Heart left ventricle (tissue), 16 donors: ENCODE results near the gene HSDL1. TPM values are rescaled to one million over a fixed set of nuclear protein-coding genes. Genes with fewer than 3 reads are reported as not detected.
A peak's percentile ranks its signal among the peaks of the same experiment; 100 is the strongest.

Source experiments
- ATAC-seq, 4 donors: fragments of 200-7000 bp; cut with Tn5 transposase; one replicate each; pipeline ENCODE4 v1.9.1; 2020 to 2022; ENCODE audit warnings: moderate library complexity in 4 of 4, mild to moderate bottlenecking in 3 of 4, moderate number of reproducible peaks in 1 of 4
- DNase-seq, 5 donors: peaks; one replicate each; pipeline ENCODE4 v3.0.0-alpha.2; 2020
- H3K27ac ChIP-seq, 12 donors: fragments of 200-600 bp; sonication (generic) in 4 of 12; one replicate each; pipeline versions ENCODE4 v1.5.0 to v1.8.0; 2016 to 2022; ENCODE audit warnings: mild to moderate bottlenecking in 2 of 12
- H3K27me3 ChIP-seq, 9 donors: fragments of 200-600 bp; sonication (generic) in 2 of 9; one replicate each; pipeline versions ENCODE4 v1.5.1 to v1.8.0; 2016 to 2022; ENCODE audit warnings: mild to moderate bottlenecking in 3 of 9
- H3K36me3 ChIP-seq, 9 donors: fragments of 200-600 bp; sonication (generic) in 2 of 9; one replicate each; pipeline versions ENCODE4 v1.5.0 to v1.8.0; 2018 to 2022; ENCODE audit warnings: mild to moderate bottlenecking in 2 of 9
- H3K4me1 ChIP-seq, 12 donors: fragments of 200-600 bp; sonication (generic) in 4 of 12; one replicate each; pipeline versions ENCODE4 v1.5.0 to v1.8.0; 2016 to 2022; ENCODE audit warnings: mild to moderate bottlenecking in 3 of 12
- H3K4me3 ChIP-seq, 12 donors: fragments of 200-600 bp; sonication (generic) in 4 of 12; one replicate each; pipeline versions ENCODE4 v1.5.0 to v1.8.0; 2017 to 2022; ENCODE audit warnings: mild to moderate bottlenecking in 9 of 12, moderate library complexity in 4 of 12
- H3K9me3 ChIP-seq, 12 donors: fragments of 200-600 bp; sonication (generic) in 4 of 12; one replicate each; pipeline versions ENCODE4 v1.5.0 to v1.8.0; 2016 to 2022; ENCODE audit warnings: mild to moderate bottlenecking in 1 of 12
- POLR2A ChIP-seq, 2 donors: fragments of 450-650 bp; IDR thresholded peaks; one replicate each; pipeline ENCODE4 v1.6.1; 2017; ENCODE audit warnings: antibody characterized with exemption in 2 of 2, mild to moderate bottlenecking in 2 of 2, moderate library complexity in 2 of 2
- WGBS, 4 donors: extraction: QIAGEN DNeasy Blood & Tissue Kit in 2 of 4; methylation state at CpG; one replicate each; pipeline versions ENCODE4 v1.1.5 to v1.1.7; 2013 to 2018; 5-methylcytosine and 5-hydroxymethylcytosine counted together
- intact Hi-C, 10 donors: fragments of 100-400 bp; cut with DNase I; formaldehyde crosslinking; loops; one replicate each; pipeline versions ENCODE4 v1.11.1 to v1.14.2; 2022
- polyA plus RNA-seq, 2 donors: library from polyadenylated mRNA; stranded (reverse); fragments of 200-250 nt; gene quantifications; one replicate each; pipeline ENCODE4 v1.2.3, GENCODE V29; 2013
- total RNA-seq, 9 donors: library from RNA; depleted of rRNA in 2 of 9; stranded (reverse); fragments of >200 nt in 2 of 9; fragmentation: NEBNext Ultra II Directional in 3 of 9; extraction: Animal tissue kit (Norgen Biotek cat#: 25700) in 3 of 9; gene quantifications; one replicate each; pipeline versions ENCODE4 v1.1.0 to v1.2.4, GENCODE V29; 2016 to 2023
- TF ChIP-seq, protein P1 (sequence below), 12 donors: fragments of 200-600 bp; sonication (generic) in 4 of 12; IDR thresholded peaks; one replicate each; pipeline versions ENCODE4 v1.5.0 to v1.8.0; 2018 to 2022; ENCODE audit warnings: antibody characterized with exemption in 12 of 12, mild to moderate bottlenecking in 5 of 12
- donor health status: ischemic (EF 13 %, LVEDD 7.1; RV severe dilation, severe dysfunction).
- donor health status: healthy with polysubstance abuse.
- donor health status: DM: no; HTN: yes; CAD: no.
- donor health status: DM: no; HTN: no; CAD: no.
- donor health status: ischemic (EF 25% LVEDD 6.9; RV normal size, moderate dysfunction).
- donor health status: ischemic (EF 25% LVEDD 5.7; RV mildly dilated, moderate dysfunction).
- donor health status: healthy.
- donor health status: DM: yes; HTN: yes; CAD: no.
- donor health status: ischemic (EF 35%, LVEDD 5.7; RV mildly dilated, moderate dysfunction).
- donor health status: nonischemic (EF 11% LVEDD 7.7; RV severe dilation, severe dysfunction).
- donor health status: DM: yes; HTN: yes; CAD: no.
- donor health status: PGD.
- donor health status: ischemic (EF 29% LVEDD 5.4; RV normal size, mild dysfunction).
- donor health status: nonischemic (EF 23%, LVEDD 6.1; RV moderate dilation, normal function).

The HSDL1 gene
- total and polyA plus RNA-seq, 11 donors, result 12.8 to 46.8 (median 23.1) TPM

DNA sequence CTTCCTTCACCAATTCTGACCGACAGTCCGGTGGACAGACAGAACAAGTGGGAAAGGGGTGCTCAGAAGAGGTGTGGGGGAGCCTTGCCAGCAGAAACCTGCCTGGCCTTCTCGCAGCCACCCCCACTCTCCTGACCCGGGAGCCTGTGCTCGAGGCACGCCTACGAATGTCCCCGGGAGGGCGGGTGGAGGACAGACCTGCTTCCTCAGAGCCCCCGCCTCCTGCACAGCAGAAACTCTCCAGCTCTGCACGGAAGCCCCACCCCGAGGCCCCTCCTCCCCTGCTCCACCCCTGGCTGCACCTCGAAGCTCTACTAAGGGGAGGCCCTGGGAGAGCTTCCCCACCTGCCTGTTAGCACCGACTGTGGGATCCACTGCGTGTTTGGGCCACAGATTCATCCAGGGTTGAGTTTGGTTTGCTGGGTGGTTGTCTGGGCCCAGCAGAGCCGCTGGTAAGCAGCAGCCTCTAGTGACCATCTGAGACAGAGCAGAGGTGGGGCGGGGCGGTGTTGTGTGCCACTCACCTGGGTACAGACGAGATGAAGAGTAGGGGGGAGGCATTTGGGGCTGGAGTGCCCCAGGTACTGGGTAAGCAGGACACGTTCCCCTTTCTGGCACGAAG, 35.7 kb upstream of the HSDL1 start:
- Histone ChIP-seq H3K27ac (peak overlapping the region in 7 of 12 donors; percentile 4 to 85 (median 35)), H3K9me3 (no peaks in the 10 kb centered on the region), H3K4me3 (peak overlapping the region in 2 of 12 donors; percentile 5 to 24), H3K36me3 (peaks cover 0 to 71% (median 59%) of the 10 kb centered on the region in 9 donors), H3K27me3 (no peaks in the 10 kb centered on the region), H3K4me1 (peaks cover 7 to 88% (median 46%) of the 10 kb centered on the region in 12 donors)
- 64 to 80% (median 69%) methylated on average over 10 to 21 of the region's 21 CpGs for WGBS, 4 donors
- peak; percentile 7 to 22 (median 8) for ATAC-seq
- intact Hi-C loops, result loop anchor here in 7 of 10 donors (5.0 to 10.0 kb wide), 7 partner anchors 33 to 356 kb away; partner anchors contain the start of genes DNAAF1 (in 2 of the 7), HSDL1 (in 2 of the 7) and OSGIN1 (in 1 of the 7)
- DNase-seq, result peak in 1 of 5 donors; percentile 74
- no peak for TF ChIP-seq POLR2A (IDR thresholded peaks at IDR 0.05)
- TF ChIP-seq, protein P1, sequence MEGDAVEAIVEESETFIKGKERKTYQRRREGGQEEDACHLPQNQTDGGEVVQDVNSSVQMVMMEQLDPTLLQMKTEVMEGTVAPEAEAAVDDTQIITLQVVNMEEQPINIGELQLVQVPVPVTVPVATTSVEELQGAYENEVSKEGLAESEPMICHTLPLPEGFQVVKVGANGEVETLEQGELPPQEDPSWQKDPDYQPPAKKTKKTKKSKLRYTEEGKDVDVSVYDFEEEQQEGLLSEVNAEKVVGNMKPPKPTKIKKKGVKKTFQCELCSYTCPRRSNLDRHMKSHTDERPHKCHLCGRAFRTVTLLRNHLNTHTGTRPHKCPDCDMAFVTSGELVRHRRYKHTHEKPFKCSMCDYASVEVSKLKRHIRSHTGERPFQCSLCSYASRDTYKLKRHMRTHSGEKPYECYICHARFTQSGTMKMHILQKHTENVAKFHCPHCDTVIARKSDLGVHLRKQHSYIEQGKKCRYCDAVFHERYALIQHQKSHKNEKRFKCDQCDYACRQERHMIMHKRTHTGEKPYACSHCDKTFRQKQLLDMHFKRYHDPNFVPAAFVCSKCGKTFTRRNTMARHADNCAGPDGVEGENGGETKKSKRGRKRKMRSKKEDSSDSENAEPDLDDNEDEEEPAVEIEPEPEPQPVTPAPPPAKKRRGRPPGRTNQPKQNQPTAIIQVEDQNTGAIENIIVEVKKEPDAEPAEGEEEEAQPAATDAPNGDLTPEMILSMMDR (IDR thresholded peaks at IDR 0.05), result no peak

- no peak for TF ChIP-seq POLR2A (IDR thresholded peaks at IDR 0.05)
- TF ChIP-seq, protein P1 (IDR thresholded peaks at IDR 0.05), result no peak
- 75 to 87% (median 77%) methylated on average over 17 to 33 of the region's 33 CpGs for WGBS, 4 donors
- no peak for DNase-seq
- Histone ChIP-seq H3K9me3 (no peaks in the 10 kb centered on the region), H3K27ac (peak overlapping the region in 7 of 12 donors; percentile 4 to 85 (median 35)), H3K36me3 (peaks cover 0 to 71% (median 59%) of the 10 kb centered on the region in 9 donors), H3K4me1 (peaks cover 7 to 88% (median 47%) of the 10 kb centered on the region in 12 donors), H3K4me3 (peak overlapping the region in 2 of 12 donors; percentile 5 to 24), H3K27me3 (no peaks in the 10 kb centered on the region)
- no peak for ATAC-seq
- intact Hi-C loops, result loop anchor here in 9 of 10 donors (5.0 to 10.0 kb wide), 11 partner anchors 32 to 355 kb away; partner anchors contain the start of genes DNAAF1 (in 2 of the 9), HSDL1 (in 2 of the 9), OSGIN1 (in 2 of the 9) and NECAB2 (in 1 of the 9)
Observed at GRCh38 chr16:84179612-84180320, 34.8 kb upstream of the HSDL1 start.

DNA sequence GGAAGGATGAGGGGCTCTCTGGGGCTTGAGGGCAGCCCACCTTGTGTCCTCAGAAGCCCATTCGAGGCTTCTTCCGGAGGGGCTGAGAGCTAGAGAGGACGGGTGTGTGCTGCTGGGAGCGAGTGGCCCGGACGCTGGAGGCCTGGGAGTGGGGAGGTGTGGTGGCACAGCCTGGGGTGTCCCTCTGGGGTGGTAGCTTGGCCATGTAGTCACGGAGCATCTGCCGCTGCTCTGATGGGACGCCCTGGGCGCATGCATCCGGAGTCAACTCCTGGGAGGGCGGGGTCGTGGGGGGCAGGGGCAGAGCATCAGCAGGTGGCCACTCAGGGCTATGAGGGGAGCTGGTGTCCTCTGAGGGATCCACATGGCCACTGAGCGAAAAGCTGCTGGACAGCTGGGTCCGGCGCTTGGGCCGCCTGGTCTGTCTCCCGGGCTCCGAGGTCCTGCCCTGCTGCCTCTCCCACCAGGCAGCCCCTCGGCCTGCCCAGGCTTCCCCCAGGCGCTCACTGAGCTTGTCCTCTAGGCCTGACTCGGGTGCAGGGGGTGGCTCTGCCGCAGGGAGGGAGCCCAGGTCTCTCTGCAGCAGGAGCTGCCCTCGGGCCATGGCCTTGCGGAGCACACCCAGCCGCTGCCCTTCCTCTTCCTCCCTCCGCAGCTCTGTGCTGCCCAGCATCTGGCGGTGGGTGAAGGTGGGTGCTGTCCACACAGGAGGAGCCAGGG, 34.1 kb upstream of the HSDL1 start:
- 80 to 91% (median 88%) methylated on average over 13 to 28 of the region's 28 CpGs for WGBS, 4 donors
- peaks cover 7 to 81% (median 41%) of the 10 kb centered on the region in 12 donors for H3K4me1 ChIP-seq
- no peak for ATAC-seq

More for the DNA sequence above, 34.1 kb upstream of the HSDL1 start:
- Histone ChIP-seq H3K36me3 (peaks cover 0 to 65% (median 56%) of the 10 kb centered on the region in 9 donors), H3K27ac (peak overlapping the region in 5 of 12 donors; percentile 29 to 85 (median 80)), H3K9me3 (no peaks in the 10 kb centered on the region), H3K4me3 (no peak overlapping the region), H3K27me3 (no peaks in the 10 kb centered on the region)
- intact Hi-C loops, result loop anchor here in 6 of 10 donors (5.0 to 10.0 kb wide), 6 partner anchors 92 to 224 kb away; partner anchors contain the start of genes NECAB2 (in 1 of the 6) and OSGIN1 (in 1 of the 6)
- no peak for TF ChIP-seq POLR2A (IDR thresholded peaks at IDR 0.05)
- TF ChIP-seq, protein P1 (IDR thresholded peaks at IDR 0.05), result no peak
- no peak for DNase-seq
